GM12864 (cell line): ENCODE results near the gene RFX2.
A peak's percentile ranks its signal among the peaks of the same experiment; 100 is the strongest.

ENCODE experiments used
- DNase-seq: peaks from one replicate; pipeline ENCODE4 v3.0.0-alpha.2; 2011; ENCODE audit warnings: low read depth
- H3K4me3 ChIP-seq: 2 replicates; pipeline ENCODE4 v1.5.1; 2011; ENCODE audit warnings: mild to moderate bottlenecking, low read depth, low read length, control low read depth
- TF ChIP-seq, protein P1 (sequence below): IDR thresholded peaks from 2 replicates; pipeline ENCODE4 v1.5.1; 2011; ENCODE audit warnings: low read depth, mild to moderate bottlenecking, moderate library complexity, low read length, control low read depth, inconsistent platforms; ENCODE audit errors: missing control alignments

The RFX2 gene

DNA sequence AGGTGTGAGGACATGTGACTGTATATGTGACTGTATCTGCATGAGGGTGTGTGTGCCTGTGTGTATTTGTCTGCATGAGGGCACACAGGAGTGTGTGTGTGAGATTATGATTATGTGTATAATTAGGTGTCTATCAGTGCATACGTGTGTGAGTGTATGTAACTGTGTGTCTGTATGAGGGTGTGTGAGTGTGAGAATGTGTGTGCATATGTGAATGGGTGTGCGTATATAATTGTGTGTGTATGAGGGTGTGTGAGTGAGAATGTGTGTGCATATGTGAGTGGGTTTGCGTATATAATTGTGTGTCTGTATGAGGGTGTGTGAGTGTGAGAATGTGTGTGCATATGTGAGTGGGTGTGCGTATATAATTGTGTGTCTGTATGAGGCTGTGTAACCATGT is 22.2 kb upstream of the RFX2 start:
- no peak for DNase-seq
- H3K4me3 ChIP-seq, result no peak overlapping the region
- TF ChIP-seq, protein P1, sequence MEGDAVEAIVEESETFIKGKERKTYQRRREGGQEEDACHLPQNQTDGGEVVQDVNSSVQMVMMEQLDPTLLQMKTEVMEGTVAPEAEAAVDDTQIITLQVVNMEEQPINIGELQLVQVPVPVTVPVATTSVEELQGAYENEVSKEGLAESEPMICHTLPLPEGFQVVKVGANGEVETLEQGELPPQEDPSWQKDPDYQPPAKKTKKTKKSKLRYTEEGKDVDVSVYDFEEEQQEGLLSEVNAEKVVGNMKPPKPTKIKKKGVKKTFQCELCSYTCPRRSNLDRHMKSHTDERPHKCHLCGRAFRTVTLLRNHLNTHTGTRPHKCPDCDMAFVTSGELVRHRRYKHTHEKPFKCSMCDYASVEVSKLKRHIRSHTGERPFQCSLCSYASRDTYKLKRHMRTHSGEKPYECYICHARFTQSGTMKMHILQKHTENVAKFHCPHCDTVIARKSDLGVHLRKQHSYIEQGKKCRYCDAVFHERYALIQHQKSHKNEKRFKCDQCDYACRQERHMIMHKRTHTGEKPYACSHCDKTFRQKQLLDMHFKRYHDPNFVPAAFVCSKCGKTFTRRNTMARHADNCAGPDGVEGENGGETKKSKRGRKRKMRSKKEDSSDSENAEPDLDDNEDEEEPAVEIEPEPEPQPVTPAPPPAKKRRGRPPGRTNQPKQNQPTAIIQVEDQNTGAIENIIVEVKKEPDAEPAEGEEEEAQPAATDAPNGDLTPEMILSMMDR, result no peak

DNA sequence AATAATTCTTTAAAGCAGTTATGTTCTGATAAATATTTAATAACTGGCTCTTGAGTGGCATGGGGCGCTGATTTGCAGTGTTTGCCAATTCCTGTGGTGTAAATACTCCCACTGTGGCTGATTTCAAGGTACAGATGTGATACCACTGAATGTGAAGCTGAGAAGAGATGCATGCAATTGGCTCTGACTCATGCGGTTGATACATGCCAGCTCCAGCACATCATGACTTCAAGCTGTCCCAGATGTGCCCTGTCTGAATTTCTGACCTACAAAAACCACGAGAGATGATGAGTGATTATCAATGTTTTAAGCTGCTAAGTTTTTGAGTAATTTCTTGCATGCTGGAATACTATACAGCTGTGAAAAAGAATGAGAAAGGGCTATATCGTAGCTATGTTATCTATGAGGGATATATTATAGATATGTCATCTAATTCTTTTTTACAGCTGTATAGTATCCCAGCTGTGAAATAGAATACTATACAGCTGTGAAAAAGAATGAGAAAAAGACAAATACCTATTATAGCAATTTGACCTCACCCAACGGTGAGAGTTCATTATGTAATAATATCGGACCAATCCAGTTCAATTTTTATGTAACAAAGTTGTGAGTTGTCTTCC is 17.5 kb upstream of the RFX2 start:
- H3K4me3 ChIP-seq, result no peak overlapping the region
- no peak for DNase-seq
- TF ChIP-seq, protein P1, result no peak

DNA sequence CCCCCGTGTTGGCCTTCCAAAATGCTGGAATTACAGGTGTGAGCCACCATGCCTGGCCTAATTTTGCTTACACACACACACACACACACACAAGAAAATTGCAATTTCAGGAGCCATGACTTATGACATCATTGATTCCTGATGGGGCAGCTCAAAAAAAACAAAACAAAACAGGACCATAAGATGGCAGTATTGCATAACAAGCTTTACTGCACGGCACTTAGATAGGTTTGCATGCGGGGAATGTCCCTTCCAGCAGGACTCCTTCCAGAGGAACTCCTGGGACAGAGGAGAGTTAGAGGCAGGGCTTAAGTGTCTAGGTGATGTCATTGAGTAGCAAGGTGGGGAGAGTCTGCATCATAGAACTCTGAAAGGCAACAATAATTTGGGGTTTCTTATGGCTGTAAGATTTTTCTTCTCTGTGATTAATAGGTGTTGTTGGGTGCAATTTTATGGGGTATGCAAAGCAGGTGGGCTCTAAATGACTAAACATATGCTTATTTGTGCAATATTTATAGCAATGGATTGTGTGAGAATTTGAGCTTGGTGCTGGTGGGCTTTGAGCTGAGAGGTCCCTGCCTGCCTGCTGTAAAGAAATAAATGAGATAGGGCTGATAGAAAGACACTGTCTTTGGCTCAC is 16.2 kb upstream of the RFX2 start:
- peak; percentile 43 for DNase-seq
- TF ChIP-seq, protein P1, result peak; percentile 64
- H3K4me3 ChIP-seq, result no peak overlapping the region

DNA sequence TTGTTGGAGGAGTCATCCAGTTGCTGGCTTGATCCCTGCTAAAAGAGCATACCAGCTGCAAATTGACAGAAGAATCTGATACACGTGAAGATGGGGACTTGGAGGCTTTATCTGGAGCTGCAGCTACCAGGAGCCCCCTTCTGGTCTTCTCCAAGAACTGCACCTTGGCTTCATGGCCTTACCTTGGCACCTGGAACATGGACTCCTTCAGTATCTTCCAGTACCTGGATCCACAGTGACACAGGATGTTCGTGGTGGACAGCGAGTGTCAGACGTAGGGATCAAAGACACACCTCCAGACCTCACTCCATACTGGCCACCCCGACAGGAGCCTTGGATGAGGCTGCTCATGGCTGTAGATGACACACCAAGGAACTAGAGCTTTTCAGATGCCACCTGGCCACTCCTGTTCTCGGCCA is 15.3 kb upstream of the RFX2 start:
- peak; percentile 53 for DNase-seq
- no peak overlapping the region for H3K4me3 ChIP-seq
- TF ChIP-seq, protein P1, result peak; percentile 98

DNA sequence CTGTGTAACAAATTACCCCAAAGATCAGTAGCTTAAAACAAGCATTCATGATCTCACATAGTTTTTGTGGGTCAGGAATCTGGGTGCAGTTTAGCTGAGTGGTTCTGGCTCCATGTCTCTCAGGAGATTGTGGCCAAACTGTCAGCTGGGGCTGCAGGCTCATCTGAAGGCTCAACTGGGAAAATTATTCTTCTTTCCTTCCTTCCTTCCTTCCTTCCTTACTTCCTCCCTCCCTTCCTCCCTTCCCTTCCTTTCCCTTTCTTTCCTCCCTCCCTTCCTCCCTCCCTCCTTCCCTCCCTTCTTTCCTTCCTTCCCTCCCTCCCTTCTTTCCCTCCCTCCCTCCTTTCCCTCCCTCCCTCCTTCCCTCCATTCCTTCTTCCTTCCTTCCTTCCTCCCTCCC is 8.7 kb upstream of the RFX2 start:
- no peak overlapping the region for H3K4me3 ChIP-seq
- TF ChIP-seq, protein P1, result no peak
- no peak for DNase-seq

DNA sequence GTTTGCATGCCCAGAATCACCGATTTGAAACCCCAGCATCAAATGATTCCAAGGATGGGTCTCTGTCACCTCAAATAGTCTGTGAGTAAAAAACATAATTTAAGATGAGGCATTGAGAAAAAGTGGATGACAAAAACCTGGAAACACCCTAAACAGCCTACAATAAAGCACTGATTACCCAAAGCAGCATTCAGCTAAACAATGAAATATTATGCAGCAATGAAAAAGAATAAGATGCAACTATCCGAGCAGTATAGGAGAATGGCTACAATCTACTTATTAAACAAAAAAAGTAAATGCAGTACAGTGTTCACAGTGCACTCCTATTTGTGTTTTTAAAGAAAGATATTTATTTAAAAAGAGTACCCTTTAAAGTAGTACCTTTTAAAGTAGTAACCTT is 7.7 kb upstream of the RFX2 start:
- TF ChIP-seq, protein P1, result no peak
- no peak for DNase-seq
- no peak overlapping the region for H3K4me3 ChIP-seq

DNA sequence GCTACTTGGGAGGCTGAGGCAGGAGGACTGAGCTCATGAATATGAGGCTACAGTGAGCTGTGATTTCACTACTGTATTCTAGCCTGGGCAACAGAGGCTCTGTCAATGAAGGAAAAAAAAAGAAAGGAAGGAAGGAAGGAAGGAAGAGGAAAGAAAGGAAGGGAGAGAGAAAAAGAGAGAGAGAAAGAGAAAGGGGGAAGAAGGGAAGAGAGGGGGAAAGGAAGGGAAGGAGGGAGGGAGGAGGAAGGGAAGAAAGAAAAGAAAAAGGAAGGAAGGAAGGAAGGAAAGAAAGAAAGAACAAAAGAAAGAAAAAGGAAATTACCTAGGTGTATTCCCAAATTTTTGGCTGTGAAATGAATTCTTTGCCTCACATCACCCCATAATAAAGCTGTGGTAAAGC is 7.2 kb upstream of the RFX2 start:
- DNase-seq, result no peak
- TF ChIP-seq, protein P1, result no peak
- no peak overlapping the region for H3K4me3 ChIP-seq
